B cell (primary cell): ENCODE data around the gene EFHB. TPM values are rescaled to one million over a fixed set of nuclear protein-coding genes. Genes with fewer than 3 reads are reported as not detected.

ENCODE experiments used
- ATAC-seq: fragments of 200-7000 bp; cut with Tn5 transposase; one replicate; pipeline ENCODE4 v1.10.0; 2021; ENCODE audit warnings: low read depth, mild to moderate bottlenecking, moderate number of reproducible peaks, moderate library complexity
- CTCF ChIA-PET: fragments of 350-600 bp; sonication (Branson Sonifier 250); formaldehyde crosslinking; loops from one replicate; lab custom pipeline; 2021; ENCODE audit warnings: antibody characterized with exemption, inconsistent platforms; lab: Charles Lee
- POLR2A ChIA-PET: fragments of 350-600 bp; sonication (Branson Sonifier 250); formaldehyde crosslinking; loops from one replicate; lab custom pipeline; 2021; ENCODE audit warnings: antibody characterized with exemption; lab: Charles Lee
- DNase-seq: peaks from one replicate; pipeline ENCODE4 v3.0.0; 2013
- H2AFZ ChIP-seq: 2 replicates; pipeline ENCODE4 v1.6.1; 2012; ENCODE audit warnings: mild to moderate bottlenecking, low read depth, low read length; ENCODE audit not compliant: insufficient read depth, poor library complexity, severe bottlenecking
- H3K27ac ChIP-seq, 2 donors: 1 replicate in 1 of 2; 2 replicates in 1 of 2; pipeline ENCODE4 v1.5.1; 2012 to 2013; ENCODE audit warnings: low read length in 2 of 2, mild to moderate bottlenecking in 2 of 2, moderate library complexity in 1 of 2
- H3K27me3 ChIP-seq, 4 experiments: fragments of 200-600 bp in 1 of 4; sonication (generic) in 1 of 4; replicated peaks in 1 of 4; 1 replicate in 2 of 4; 2 replicates in 2 of 4; pipeline versions ENCODE4 v1.6.1 to v1.7.0; 2013 to 2016; ENCODE audit warnings: low read length in 3 of 4, mild to moderate bottlenecking in 2 of 4, mixed read lengths in 1 of 4, moderate library complexity in 1 of 4; ENCODE audit not compliant: insufficient read depth in 4 of 4, control insufficient read depth in 3 of 4; ENCODE audit errors: control extremely low read depth in 1 of 4
- H3K36me3 ChIP-seq, 2 experiments: replicated peaks in 1 of 2; 1 replicate in 1 of 2; 2 replicates in 1 of 2; pipeline versions ENCODE4 v1.6.1 to v1.7.1; 2013; ENCODE audit warnings: low read length in 1 of 2; ENCODE audit not compliant: insufficient read depth in 2 of 2, control insufficient read depth in 1 of 2; ENCODE audit errors: control extremely low read depth in 1 of 2, extremely low read depth in 1 of 2
- H3K4me1 ChIP-seq, 2 donors: fragments of 200-600 bp in 1 of 2; sonication (generic) in 1 of 2; 1 replicate in 1 of 2; 2 replicates in 1 of 2; pipeline versions ENCODE4 v1.5.1 to v1.6.1; 2013 to 2017; ENCODE audit warnings: low read length in 2 of 2; ENCODE audit not compliant: control insufficient read depth in 2 of 2, insufficient read depth in 2 of 2
- H3K4me2 ChIP-seq: replicated peaks from 2 replicates; pipeline ENCODE3; 2012; ENCODE audit warnings: mild to moderate bottlenecking, low read depth, low read length; ENCODE audit not compliant: poor library complexity, severe bottlenecking
- H3K4me3 ChIP-seq, 5 experiments: fragments of 200-600 bp in 1 of 5; sonication (generic) in 1 of 5; 1 replicate in 3 of 5; 2 replicates in 2 of 5; pipeline versions ENCODE4 v1.5.1 to v1.7.0; 2011 to 2016; ENCODE audit warnings: low read length in 4 of 5, mild to moderate bottlenecking in 4 of 5, low read depth in 2 of 5, control low read depth in 1 of 5, moderate library complexity in 1 of 5; ENCODE audit not compliant: insufficient read depth in 1 of 5; ENCODE audit errors: control extremely low read depth in 1 of 5, extremely low read depth in 1 of 5
- H3K79me2 ChIP-seq: fragments of 200-600 bp; sonication (generic); one replicate; pipeline ENCODE4 v1.6.0; 2016; ENCODE audit warnings: low read length; ENCODE audit not compliant: control insufficient read depth, insufficient read depth
- H3K9ac ChIP-seq: fragments of 200-600 bp; sonication (generic); 2 replicates; pipeline ENCODE4 v1.6.1; 2017; ENCODE audit warnings: mild to moderate bottlenecking, low read length, moderate library complexity
- H3K9me3 ChIP-seq, 3 donors: one replicate each; pipeline versions ENCODE4 v1.6.1 to v1.7.1; 2013; ENCODE audit warnings: low read length in 2 of 3; ENCODE audit not compliant: control insufficient read depth in 2 of 3, insufficient read depth in 1 of 3; ENCODE audit errors: control extremely low read depth in 1 of 3
- H4K20me1 ChIP-seq: 2 replicates; pipeline ENCODE4 v1.6.0; 2012; ENCODE audit warnings: mild to moderate bottlenecking, low read length; ENCODE audit not compliant: insufficient read depth, control insufficient read depth, poor library complexity, severe bottlenecking
- H3K27ac Mint-ChIP-seq: one replicate; pipeline ENCODE4 v1.8.0; 2021; ENCODE audit warnings: mixed read lengths
- H3K27me3 Mint-ChIP-seq: one replicate; pipeline ENCODE4 v1.8.0; 2021; ENCODE audit warnings: mixed read lengths
- H3K4me1 Mint-ChIP-seq: one replicate; pipeline ENCODE4 v1.8.0; 2021; ENCODE audit warnings: mixed read lengths
- H3K4me3 Mint-ChIP-seq: one replicate; pipeline ENCODE4 v1.8.0; 2021; ENCODE audit warnings: mixed read lengths
- H3K9me3 Mint-ChIP-seq: one replicate; pipeline ENCODE4 v1.8.0; 2022; ENCODE audit warnings: mixed read lengths; ENCODE audit not compliant: insufficient read depth
- CTCF ChIP-seq: fragments of 200-600 bp; IDR thresholded peaks from one replicate; pipeline ENCODE4 v1.8.0; 2022; ENCODE audit warnings: antibody characterized with exemption, mild to moderate bottlenecking
- EZH2 ChIP-seq: IDR thresholded peaks from 2 replicates; pipeline ENCODE4 v1.6.1; 2012; ENCODE audit warnings: borderline replicate concordance, low read depth, mild to moderate bottlenecking, moderate library complexity, low read length; ENCODE audit not compliant: insufficient read depth, poor library complexity, severe bottlenecking
- WGBS: methylation state at CpG from one replicate; pipeline ENCODE4 v1.1.5; 2013; ENCODE audit warnings: missing lambda C conversion rate; ENCODE audit not compliant: insufficient coverage; 5-methylcytosine and 5-hydroxymethylcytosine counted together
- intact Hi-C: fragments of 100-400 bp; cut with micrococcal nuclease; formaldehyde crosslinking; loops from one replicate; pipeline ENCODE4 v1.10.0; 2022
- polyA plus RNA-seq: library from polyadenylated mRNA; depleted of rRNA; stranded (reverse); fragments of >200 nt; gene quantifications from 2 replicates; pipeline ENCODE4 v1.2.3, GENCODE V29; 2012
- total RNA-seq, 2 donors: library from RNA; stranded (reverse); fragments of 120-200 nt in 1 of 2; gene quantifications; 1 replicate in 1 of 2; 2 replicates in 1 of 2; pipeline versions ENCODE4 v1.2.3 to v1.2.4, GENCODE V29; 2013 to 2022

The EFHB gene
- total and polyA plus RNA-seq, 2 donors (not counting 1 experiment from before 2014, with no cell fraction given) = 0.74 to 1.3 TPM

- H3K9me3 ChIP-seq = no peaks in the 10 kb centered on the region
- Mint-ChIP-seq H3K4me1 (no peaks in the 10 kb centered on the region), H3K27ac (no peak overlapping the region), H3K9me3 (no peaks in the 10 kb centered on the region), H3K27me3 (no peaks in the 10 kb centered on the region), H3K4me3 (no peak overlapping the region)
- H3K27me3 ChIP-seq = no peaks in the 10 kb centered on the region
- no peaks in the 10 kb centered on the region for H3K79me2 ChIP-seq
- TF ChIP-seq EZH2 = no peak
- no peak for TF ChIP-seq CTCF
- ChIA-PET CTCF (no interaction called here), POLR2A (no interaction called here)
- no peak overlapping the region for H3K27ac ChIP-seq
- H4K20me1 ChIP-seq = no peaks in the 10 kb centered on the region
- H3K4me2 ChIP-seq = no peak overlapping the region
- no peak overlapping the region for H3K4me3 ChIP-seq
- no peak overlapping the region for H3K9ac ChIP-seq
- no peak overlapping the region for H2AFZ ChIP-seq
- no peaks in the 10 kb centered on the region for H3K4me1 ChIP-seq
- intact Hi-C loops = no loop called here
- ATAC-seq (no peak), DNase-seq (no peak)
- no CpG with 5 or more reads among the region's 4 CpGs for WGBS
- no peaks in the 10 kb centered on the region for H3K36me3 ChIP-seq
Observed at GRCh38 chr3:19920401-19921080, 13.5 kb downstream of the EFHB start.

DNA sequence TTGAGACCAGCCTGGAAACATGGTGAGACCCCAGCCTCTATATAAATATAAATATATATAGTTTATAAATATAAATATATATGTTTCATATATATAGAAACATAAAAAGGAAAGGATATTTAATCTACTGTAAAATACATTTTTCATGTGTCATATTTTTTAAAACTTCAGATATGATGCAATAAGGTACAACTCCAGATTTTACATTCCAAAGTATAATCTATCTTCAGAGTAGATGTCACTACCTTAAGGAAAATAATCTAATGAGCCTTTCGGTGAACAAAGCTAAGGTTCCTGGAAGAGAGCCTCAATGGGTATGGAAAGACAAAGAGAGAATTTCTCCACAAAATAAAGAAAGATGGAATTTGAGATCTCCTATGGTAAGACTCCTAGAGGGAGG is 16.9 kb downstream of the EFHB start:
- intact Hi-C loops = no loop called here
- no peaks in the 10 kb centered on the region for H3K27me3 ChIP-seq
- H3K27me3 Mint-ChIP-seq = no peaks in the 10 kb centered on the region
- DNase-seq = no peak
- no peak overlapping the region for H3K4me3 Mint-ChIP-seq
- H3K4me1 ChIP-seq = no peaks in the 10 kb centered on the region
- no peaks in the 10 kb centered on the region for H3K79me2 ChIP-seq
- no peak overlapping the region for H3K9ac ChIP-seq
- no peak overlapping the region for H3K4me2 ChIP-seq
- no peak overlapping the region for H2AFZ ChIP-seq
- no peak overlapping the region for H3K27ac Mint-ChIP-seq
- no peaks in the 10 kb centered on the region for H3K9me3 ChIP-seq
- H3K27ac ChIP-seq = no peak overlapping the region
- no peak for TF ChIP-seq CTCF
- TF ChIP-seq EZH2 = no peak
- no peak for ATAC-seq
- WGBS = no CpG with 5 or more reads among the region's 1 CpG
- peaks cover 3% of the 10 kb centered on the region for H3K9me3 Mint-ChIP-seq
- H3K4me3 ChIP-seq = no peak overlapping the region
- ChIA-PET CTCF (no interaction called here), POLR2A (interaction anchor here (0.6 kb wide), 1 partner anchor 24 kb away, joined by 4 read pairs; no protein-coding TSS in a partner anchor)
- H3K36me3 ChIP-seq = no peaks in the 10 kb centered on the region
- H3K4me1 Mint-ChIP-seq = no peaks in the 10 kb centered on the region
- no peaks in the 10 kb centered on the region for H4K20me1 ChIP-seq
